HL-60 (cell line): ENCODE data around the gene SLC17A7.

Experiments used
- CTCF ChIP-seq: IDR thresholded peaks from one replicate; pipeline ENCODE4 v1.5.1; 2011; ENCODE audit warnings: low read length, control low read depth, inconsistent platforms; ENCODE audit not compliant: insufficient read depth
- TF ChIP-seq, protein P1 (sequence below): IDR thresholded peaks from 2 replicates; pipeline ENCODE4 v1.6.1; 2012; ENCODE audit warnings: low read depth; ENCODE audit not compliant: insufficient replicate concordance

- TF ChIP-seq CTCF, result no peak
- TF ChIP-seq, protein P1, sequence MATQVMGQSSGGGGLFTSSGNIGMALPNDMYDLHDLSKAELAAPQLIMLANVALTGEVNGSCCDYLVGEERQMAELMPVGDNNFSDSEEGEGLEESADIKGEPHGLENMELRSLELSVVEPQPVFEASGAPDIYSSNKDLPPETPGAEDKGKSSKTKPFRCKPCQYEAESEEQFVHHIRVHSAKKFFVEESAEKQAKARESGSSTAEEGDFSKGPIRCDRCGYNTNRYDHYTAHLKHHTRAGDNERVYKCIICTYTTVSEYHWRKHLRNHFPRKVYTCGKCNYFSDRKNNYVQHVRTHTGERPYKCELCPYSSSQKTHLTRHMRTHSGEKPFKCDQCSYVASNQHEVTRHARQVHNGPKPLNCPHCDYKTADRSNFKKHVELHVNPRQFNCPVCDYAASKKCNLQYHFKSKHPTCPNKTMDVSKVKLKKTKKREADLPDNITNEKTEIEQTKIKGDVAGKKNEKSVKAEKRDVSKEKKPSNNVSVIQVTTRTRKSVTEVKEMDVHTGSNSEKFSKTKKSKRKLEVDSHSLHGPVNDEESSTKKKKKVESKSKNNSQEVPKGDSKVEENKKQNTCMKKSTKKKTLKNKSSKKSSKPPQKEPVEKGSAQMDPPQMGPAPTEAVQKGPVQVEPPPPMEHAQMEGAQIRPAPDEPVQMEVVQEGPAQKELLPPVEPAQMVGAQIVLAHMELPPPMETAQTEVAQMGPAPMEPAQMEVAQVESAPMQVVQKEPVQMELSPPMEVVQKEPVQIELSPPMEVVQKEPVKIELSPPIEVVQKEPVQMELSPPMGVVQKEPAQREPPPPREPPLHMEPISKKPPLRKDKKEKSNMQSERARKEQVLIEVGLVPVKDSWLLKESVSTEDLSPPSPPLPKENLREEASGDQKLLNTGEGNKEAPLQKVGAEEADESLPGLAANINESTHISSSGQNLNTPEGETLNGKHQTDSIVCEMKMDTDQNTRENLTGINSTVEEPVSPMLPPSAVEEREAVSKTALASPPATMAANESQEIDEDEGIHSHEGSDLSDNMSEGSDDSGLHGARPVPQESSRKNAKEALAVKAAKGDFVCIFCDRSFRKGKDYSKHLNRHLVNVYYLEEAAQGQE, result no peak
Measured at GRCh38 chr19:49411681-49412326, 29.5 kb downstream of the SLC17A7 start.
